CD4-positive, alpha-beta T cell (primary cell): Measurements from ENCODE around the gene CHD9NB. TPM values are rescaled to one million over a fixed set of nuclear protein-coding genes. Genes with fewer than 3 reads are reported as not detected.

ENCODE experiments used
- ATAC-seq: fragments of 200-7000 bp; cut with Tn5 transposase; one replicate; pipeline ENCODE4 v1.10.0; 2022; ENCODE audit warnings: mild to moderate bottlenecking; ENCODE audit not compliant: poor library complexity
- CTCF ChIA-PET: fragments of 350-600 bp; sonication (Branson Sonifier 250); formaldehyde crosslinking; loops from one replicate; lab custom pipeline; 2021; ENCODE audit warnings: antibody characterized with exemption, inconsistent platforms; lab: Charles Lee
- POLR2A ChIA-PET: fragments of 350-600 bp; sonication (Branson Sonifier 250); formaldehyde crosslinking; loops from one replicate; lab custom pipeline; 2021; ENCODE audit warnings: antibody characterized with exemption, inconsistent platforms; lab: Charles Lee
- DNase-seq, 14 experiments: peaks; one replicate each; pipeline ENCODE4 v3.0.0-alpha.2; 2013 to 2020; ENCODE audit warnings: mixed read lengths in 2 of 14
- H3K27ac ChIP-seq, 2 donors: one replicate each; pipeline versions ENCODE4 v1.5.1 to v1.7.0; 2013; ENCODE audit warnings: low read length in 2 of 2, low read depth in 1 of 2, mild to moderate bottlenecking in 1 of 2
- H3K27me3 ChIP-seq, 2 experiments: 1 replicate in 1 of 2; 2 replicates in 1 of 2; pipeline versions ENCODE4 v1.6.1 to v1.7.0; 2013; ENCODE audit warnings: low read length in 2 of 2, control low read depth in 1 of 2, mild to moderate bottlenecking in 1 of 2, moderate library complexity in 1 of 2; ENCODE audit not compliant: insufficient read depth in 2 of 2, control insufficient read depth in 1 of 2
- H3K36me3 ChIP-seq: one replicate; pipeline ENCODE4 v1.6.1; 2013; ENCODE audit warnings: low read length, control low read depth; ENCODE audit not compliant: insufficient read depth
- H3K4me1 ChIP-seq: one replicate; pipeline ENCODE4 v1.6.1; 2013; ENCODE audit warnings: low read length, control low read depth; ENCODE audit not compliant: insufficient read depth
- H3K4me3 ChIP-seq: one replicate; pipeline ENCODE4 v1.5.1; 2013; ENCODE audit warnings: mild to moderate bottlenecking, low read length, moderate library complexity
- H3K9me3 ChIP-seq, 2 experiments: 1 replicate in 1 of 2; 2 replicates in 1 of 2; pipeline versions ENCODE4 v1.6.1 to v1.7.0; 2013; ENCODE audit warnings: low read length in 2 of 2, mild to moderate bottlenecking in 2 of 2, control low read depth in 1 of 2, moderate library complexity in 1 of 2; ENCODE audit not compliant: control insufficient read depth in 1 of 2, insufficient read depth in 1 of 2
- H3K27ac Mint-ChIP-seq: one replicate; pipeline ENCODE4 v1.8.0; 2020; ENCODE audit warnings: mixed read lengths
- H3K27me3 Mint-ChIP-seq: one replicate; pipeline ENCODE4 v1.8.0; 2021; ENCODE audit warnings: mixed read lengths
- H3K36me3 Mint-ChIP-seq: one replicate; pipeline ENCODE4 v1.8.0; 2021; ENCODE audit warnings: low read depth, mixed read lengths
- H3K4me1 Mint-ChIP-seq: one replicate; pipeline ENCODE4 v1.8.0; 2021; ENCODE audit warnings: low read depth, mixed read lengths
- H3K4me3 Mint-ChIP-seq: one replicate; pipeline ENCODE4 v1.8.0; 2020; ENCODE audit warnings: mild to moderate bottlenecking, mixed read lengths
- H3K9me3 Mint-ChIP-seq: one replicate; pipeline ENCODE4 v1.8.0; 2020; ENCODE audit warnings: mixed read lengths
- CTCF ChIP-seq: fragments of 200-600 bp; IDR thresholded peaks from one replicate; pipeline ENCODE4 v1.8.0; 2022; ENCODE audit warnings: antibody characterized with exemption, mild to moderate bottlenecking
- intact Hi-C, 2 experiments: fragments of 100-400 bp; cut with DNase I in 1 of 2; cut with micrococcal nuclease in 1 of 2; formaldehyde crosslinking; loops; one replicate each; pipeline versions ENCODE4 v1.15.1 to v1.9.0; 2023 to 2025; cut with DNase I, micrococcal nuclease
- total RNA-seq, 174 experiments: library from RNA in 2 of 174; stranded (reverse) in 2 of 174; gene quantifications; one replicate each; pipeline ENCODE4 v1.2.3 and lab custom pipeline; 2021 to 2026

The CHD9NB gene
- total RNA-seq, 2 experiments from 2014 or later: not detected

DNA sequence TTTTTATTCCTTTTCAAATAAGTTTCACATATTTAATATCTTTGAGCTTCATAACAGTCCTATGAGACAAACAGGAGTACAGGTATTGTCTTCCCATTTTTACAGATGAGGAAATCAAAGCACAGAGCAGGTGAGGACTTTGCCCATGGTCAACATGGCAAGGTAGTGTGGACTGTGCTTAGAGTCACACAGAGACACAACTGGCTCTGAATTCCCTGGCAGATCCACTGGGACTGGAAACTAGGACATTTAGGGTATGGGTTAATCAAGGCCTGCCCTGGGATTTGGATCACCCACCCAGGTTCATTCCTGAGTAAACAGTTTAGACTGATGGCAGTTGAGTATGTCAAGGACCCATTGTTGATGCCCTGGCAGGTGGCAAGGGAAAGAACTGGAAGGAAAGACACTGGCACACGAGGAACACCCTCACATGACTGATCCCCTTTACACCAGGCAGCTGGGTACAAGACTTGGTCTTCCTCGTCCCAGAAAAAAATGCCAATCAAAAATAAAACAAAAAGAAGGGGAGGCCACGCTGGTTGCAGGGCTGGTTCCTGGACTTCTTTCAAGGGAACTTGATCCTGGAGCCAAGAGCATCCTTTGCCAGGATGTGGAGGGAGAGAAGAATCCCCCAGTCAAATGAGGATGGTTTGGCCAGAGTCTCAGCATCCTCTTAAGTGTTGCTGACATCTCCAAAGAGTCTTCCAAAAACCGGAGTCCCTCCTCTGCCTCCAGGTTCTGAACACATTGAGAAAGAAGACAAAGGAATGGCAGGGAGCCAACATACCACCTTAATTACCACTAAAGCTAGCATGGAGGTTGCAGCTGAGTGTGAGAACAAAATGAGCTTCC lies 37.0 kb upstream of the CHD9NB start:
- no peak for TF ChIP-seq CTCF
- Mint-ChIP-seq H3K9me3 (no peaks in the 10 kb centered on the region), H3K27me3 (no peaks in the 10 kb centered on the region), H3K27ac (no peak overlapping the region), H3K4me3 (no peak overlapping the region), H3K36me3 (no peaks in the 10 kb centered on the region), H3K4me1 (peaks cover 17% of the 10 kb centered on the region)
- H3K4me3 ChIP-seq: no peak overlapping the region
- CTCF ChIA-PET: no interaction called here
- POLR2A ChIA-PET: no interaction called here
- intact Hi-C loops: no loop called here
- peaks cover 38% of the 10 kb centered on the region for H3K4me1 ChIP-seq
- no peaks in the 10 kb centered on the region for H3K27me3 ChIP-seq
- H3K9me3 ChIP-seq: no peaks in the 10 kb centered on the region
- no peak overlapping the region for H3K27ac ChIP-seq
- DNase-seq (no peak), ATAC-seq (no peak)
- no peaks in the 10 kb centered on the region for H3K36me3 ChIP-seq

- H3K36me3 Mint-ChIP-seq: no peaks in the 10 kb centered on the region
- Histone ChIP-seq H3K4me1 (peaks cover 26% of the 10 kb centered on the region), H3K27ac (no peak overlapping the region), H3K4me3 (no peak overlapping the region), H3K36me3 (no peaks in the 10 kb centered on the region), H3K27me3 (no peaks in the 10 kb centered on the region), H3K9me3 (no peaks in the 10 kb centered on the region)
- no peak for TF ChIP-seq CTCF
- no peaks in the 10 kb centered on the region for H3K9me3 Mint-ChIP-seq
- H3K4me1 Mint-ChIP-seq: peaks cover 4% of the 10 kb centered on the region
- ChIA-PET CTCF (no interaction called here), POLR2A (interaction anchor here (1.2 kb wide), 1 partner anchor 11 kb away, joined by 3 read pairs; no protein-coding TSS in a partner anchor)
- H3K27ac Mint-ChIP-seq: no peak overlapping the region
- intact Hi-C loops: no loop called here
- no peak overlapping the region for H3K4me3 Mint-ChIP-seq
- DNase-seq (no peak), ATAC-seq (no peak)
- H3K27me3 Mint-ChIP-seq: no peaks in the 10 kb centered on the region
Observed at GRCh38 chr16:53087101-53087500, 34.4 kb upstream of the CHD9NB start.

GRCh38 chr16:53085931-53086421 lies 33.3 kb upstream of the CHD9NB start:
- CTCF ChIA-PET: interaction anchor here (1.3 kb wide), 1 partner anchor 13 kb away, joined by 3 read pairs; no protein-coding TSS in a partner anchor

More at GRCh38 chr16:53085931-53086421, 33.3 kb upstream of the CHD9NB start:
- H3K4me1 Mint-ChIP-seq: no peaks in the 10 kb centered on the region
- no peak for TF ChIP-seq CTCF
- no peaks in the 10 kb centered on the region for H3K9me3 Mint-ChIP-seq
- no peaks in the 10 kb centered on the region for H3K36me3 Mint-ChIP-seq
- H3K27me3 Mint-ChIP-seq: no peaks in the 10 kb centered on the region
- H3K27ac Mint-ChIP-seq: no peak overlapping the region
- no peak for DNase-seq
- intact Hi-C loops: no loop called here
- no peaks in the 10 kb centered on the region for H3K9me3 ChIP-seq
- H3K4me3 ChIP-seq: no peak overlapping the region
- POLR2A ChIA-PET: interaction anchor here (1.2 kb wide), 1 partner anchor 13 kb away, joined by 3 read pairs; no protein-coding TSS in a partner anchor
- peaks cover 15% of the 10 kb centered on the region for H3K4me1 ChIP-seq
- no peak overlapping the region for H3K27ac ChIP-seq
- H3K27me3 ChIP-seq: no peaks in the 10 kb centered on the region
- no peaks in the 10 kb centered on the region for H3K36me3 ChIP-seq
- no peak for ATAC-seq
- no peak overlapping the region for H3K4me3 Mint-ChIP-seq
